ENCODE results near the gene CHI3L2. TPM values are rescaled to one million over a fixed set of nuclear protein-coding genes. Genes with fewer than 3 reads are reported as not detected.

The CHI3L2 gene
- total and polyA plus RNA-seq, 2 donors (not counting 1 experiment from before 2014, with no cell fraction given) = 9.2 to 31.5 TPM

DNA sequence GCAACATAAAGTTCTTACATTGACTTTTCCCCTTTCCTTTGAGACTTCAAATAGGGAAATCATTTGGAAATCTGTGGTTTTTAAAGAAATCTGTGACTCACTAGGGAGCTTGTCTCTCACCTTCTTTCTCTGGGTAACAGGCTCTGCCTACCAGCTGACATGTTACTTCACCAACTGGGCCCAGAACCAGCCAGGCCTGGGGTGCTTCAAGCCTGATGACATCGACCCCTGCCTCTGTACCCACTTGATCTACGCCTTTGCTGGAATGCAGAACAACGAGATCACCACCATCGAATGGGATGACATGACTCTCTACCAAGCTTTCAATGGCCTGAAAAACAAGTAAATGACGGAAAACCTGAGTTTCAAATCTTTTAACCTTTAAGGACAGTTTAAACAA, 53.9 kb downstream of the CHI3L2 start:
- no peak for TF ChIP-seq EZH2 (IDR thresholded peaks at IDR 0.05; ENCODE audit: borderline replicate concordance, insufficient read depth, low read depth, low read length, poor library complexity, severe bottlenecking)
- TF ChIP-seq, protein P1, sequence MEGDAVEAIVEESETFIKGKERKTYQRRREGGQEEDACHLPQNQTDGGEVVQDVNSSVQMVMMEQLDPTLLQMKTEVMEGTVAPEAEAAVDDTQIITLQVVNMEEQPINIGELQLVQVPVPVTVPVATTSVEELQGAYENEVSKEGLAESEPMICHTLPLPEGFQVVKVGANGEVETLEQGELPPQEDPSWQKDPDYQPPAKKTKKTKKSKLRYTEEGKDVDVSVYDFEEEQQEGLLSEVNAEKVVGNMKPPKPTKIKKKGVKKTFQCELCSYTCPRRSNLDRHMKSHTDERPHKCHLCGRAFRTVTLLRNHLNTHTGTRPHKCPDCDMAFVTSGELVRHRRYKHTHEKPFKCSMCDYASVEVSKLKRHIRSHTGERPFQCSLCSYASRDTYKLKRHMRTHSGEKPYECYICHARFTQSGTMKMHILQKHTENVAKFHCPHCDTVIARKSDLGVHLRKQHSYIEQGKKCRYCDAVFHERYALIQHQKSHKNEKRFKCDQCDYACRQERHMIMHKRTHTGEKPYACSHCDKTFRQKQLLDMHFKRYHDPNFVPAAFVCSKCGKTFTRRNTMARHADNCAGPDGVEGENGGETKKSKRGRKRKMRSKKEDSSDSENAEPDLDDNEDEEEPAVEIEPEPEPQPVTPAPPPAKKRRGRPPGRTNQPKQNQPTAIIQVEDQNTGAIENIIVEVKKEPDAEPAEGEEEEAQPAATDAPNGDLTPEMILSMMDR (IDR thresholded peaks at IDR 0.05) = no peak
- Histone ChIP-seq H2AFZ (ENCODE audit: insufficient read depth, low read depth, low read length, poor library complexity, severe bottlenecking) (no peak overlapping the region), H3K27me3 (replicated peaks in 1 of 4; ENCODE audit: control extremely low read depth in 1 of 4, control insufficient read depth in 3 of 4, insufficient read depth in 4 of 4, low read length in 3 of 4) (peaks cover 0 to 5% (median 0%) of the 10 kb centered on the region in 4 experiments), H3K27ac (ENCODE audit: low read length in 2 of 2) (no peak overlapping the region), H3K4me1 (ENCODE audit: control insufficient read depth in 2 of 2, insufficient read depth in 2 of 2, low read length in 2 of 2) (no peaks in the 10 kb centered on the region), H3K36me3 (replicated peaks in 1 of 2; ENCODE audit: control extremely low read depth in 1 of 2, control insufficient read depth in 1 of 2, extremely low read depth in 1 of 2, insufficient read depth in 2 of 2, low read length in 1 of 2) (no peaks in the 10 kb centered on the region), H3K4me3 (ENCODE audit: control extremely low read depth in 1 of 5, extremely low read depth in 1 of 5, insufficient read depth in 1 of 5, low read depth in 2 of 5, low read length in 4 of 5) (no peak overlapping the region), H3K9ac (ENCODE audit: low read length) (no peak overlapping the region), H4K20me1 (ENCODE audit: control insufficient read depth, insufficient read depth, low read length, poor library complexity, severe bottlenecking) (no peaks in the 10 kb centered on the region), H3K79me2 (ENCODE audit: control insufficient read depth, insufficient read depth, low read length) (no peaks in the 10 kb centered on the region), H3K9me3 (ENCODE audit: control extremely low read depth in 1 of 3, control insufficient read depth in 2 of 3, insufficient read depth in 1 of 3, low read length in 2 of 3) (peaks cover 0 to 5% (median 0%) of the 10 kb centered on the region in 3 donors), H3K4me2 (replicated peaks; ENCODE audit: low read depth, low read length, poor library complexity, severe bottlenecking) (no peak overlapping the region)
- H3K4me3 Mint-ChIP-seq = no peak overlapping the region
- H3K4me1 Mint-ChIP-seq = no peaks in the 10 kb centered on the region
- H3K27me3 Mint-ChIP-seq = peaks cover 12% of the 10 kb centered on the region
- ChIA-PET CTCF (no interaction called here), POLR2A (no interaction called here)
- no peaks in the 10 kb centered on the region for H3K9me3 Mint-ChIP-seq (ENCODE audit: insufficient read depth)
- H3K27ac Mint-ChIP-seq = no peak overlapping the region
- ATAC-seq (ENCODE audit: low read depth) (no peak), DNase-seq (no peak)
- intact Hi-C loops (cut with micrococcal nuclease) = no loop called here
- 89% methylated on average over 5 of the region's 5 CpGs for WGBS (ENCODE audit: insufficient coverage)

DNA sequence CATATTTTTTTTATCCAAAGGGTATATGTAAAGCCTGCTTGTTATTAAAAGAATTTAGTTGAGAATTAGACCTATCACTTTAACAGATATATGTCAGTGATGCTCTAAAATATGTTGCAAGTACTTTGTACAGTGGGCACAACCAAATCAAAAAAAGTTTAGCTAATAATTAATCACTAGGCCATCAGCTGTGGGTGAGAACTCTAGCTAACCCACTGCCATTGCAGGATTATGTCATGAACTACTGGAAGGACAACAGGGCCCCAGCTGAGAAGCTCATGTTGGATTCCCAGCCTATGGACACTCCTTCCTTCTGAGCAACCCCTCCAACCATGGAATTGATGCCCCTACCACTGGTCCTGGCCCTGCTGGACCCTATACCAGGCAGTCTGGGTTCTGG, 56.3 kb downstream of the CHI3L2 start:
- H3K27me3 Mint-ChIP-seq = peaks cover 7% of the 10 kb centered on the region
- H3K4me3 Mint-ChIP-seq = no peak overlapping the region
- no peaks in the 10 kb centered on the region for H3K4me1 Mint-ChIP-seq
- DNase-seq = no peak
- no peak overlapping the region for H3K4me3 ChIP-seq (ENCODE audit: control extremely low read depth in 1 of 5, extremely low read depth in 1 of 5, insufficient read depth in 1 of 5, low read depth in 2 of 5, low read length in 4 of 5)
- intact Hi-C loops (cut with micrococcal nuclease) = no loop called here
- no peak overlapping the region for H3K27ac Mint-ChIP-seq
- peaks cover 0 to 5% (median 0%) of the 10 kb centered on the region in 4 experiments for H3K27me3 ChIP-seq (replicated peaks in 1 of 4; ENCODE audit: control extremely low read depth in 1 of 4, control insufficient read depth in 3 of 4, insufficient read depth in 4 of 4, low read length in 3 of 4)
- H3K9me3 Mint-ChIP-seq (ENCODE audit: insufficient read depth) = no peaks in the 10 kb centered on the region
- H3K36me3 ChIP-seq (replicated peaks in 1 of 2; ENCODE audit: control extremely low read depth in 1 of 2, control insufficient read depth in 1 of 2, extremely low read depth in 1 of 2, insufficient read depth in 2 of 2, low read length in 1 of 2) = no peaks in the 10 kb centered on the region
- no peak overlapping the region for H2AFZ ChIP-seq (ENCODE audit: insufficient read depth, low read depth, low read length, poor library complexity, severe bottlenecking)
- H3K9ac ChIP-seq (ENCODE audit: low read length) = no peak overlapping the region
- POLR2A ChIA-PET = no interaction called here
- no peaks in the 10 kb centered on the region for H3K9me3 ChIP-seq (ENCODE audit: control extremely low read depth in 1 of 3, control insufficient read depth in 2 of 3, insufficient read depth in 1 of 3, low read length in 2 of 3)
- no peak for ATAC-seq (ENCODE audit: low read depth)
- no peaks in the 10 kb centered on the region for H3K4me1 ChIP-seq (ENCODE audit: control insufficient read depth in 2 of 2, insufficient read depth in 2 of 2, low read length in 2 of 2)
- CTCF ChIA-PET = no interaction called here
- H3K27ac ChIP-seq (ENCODE audit: low read length in 2 of 2) = no peak overlapping the region
- H3K79me2 ChIP-seq (ENCODE audit: control insufficient read depth, insufficient read depth, low read length) = no peaks in the 10 kb centered on the region
- H4K20me1 ChIP-seq (ENCODE audit: control insufficient read depth, insufficient read depth, low read length, poor library complexity, severe bottlenecking) = no peaks in the 10 kb centered on the region
- TF ChIP-seq, protein P1 (IDR thresholded peaks at IDR 0.05) = no peak
- no peak for TF ChIP-seq EZH2 (IDR thresholded peaks at IDR 0.05; ENCODE audit: borderline replicate concordance, insufficient read depth, low read depth, low read length, poor library complexity, severe bottlenecking)
- no peak overlapping the region for H3K4me2 ChIP-seq (replicated peaks; ENCODE audit: low read depth, low read length, poor library complexity, severe bottlenecking)

All from B cell (primary cell).